ENCODE data around the gene BCDIN3D.

DNA sequence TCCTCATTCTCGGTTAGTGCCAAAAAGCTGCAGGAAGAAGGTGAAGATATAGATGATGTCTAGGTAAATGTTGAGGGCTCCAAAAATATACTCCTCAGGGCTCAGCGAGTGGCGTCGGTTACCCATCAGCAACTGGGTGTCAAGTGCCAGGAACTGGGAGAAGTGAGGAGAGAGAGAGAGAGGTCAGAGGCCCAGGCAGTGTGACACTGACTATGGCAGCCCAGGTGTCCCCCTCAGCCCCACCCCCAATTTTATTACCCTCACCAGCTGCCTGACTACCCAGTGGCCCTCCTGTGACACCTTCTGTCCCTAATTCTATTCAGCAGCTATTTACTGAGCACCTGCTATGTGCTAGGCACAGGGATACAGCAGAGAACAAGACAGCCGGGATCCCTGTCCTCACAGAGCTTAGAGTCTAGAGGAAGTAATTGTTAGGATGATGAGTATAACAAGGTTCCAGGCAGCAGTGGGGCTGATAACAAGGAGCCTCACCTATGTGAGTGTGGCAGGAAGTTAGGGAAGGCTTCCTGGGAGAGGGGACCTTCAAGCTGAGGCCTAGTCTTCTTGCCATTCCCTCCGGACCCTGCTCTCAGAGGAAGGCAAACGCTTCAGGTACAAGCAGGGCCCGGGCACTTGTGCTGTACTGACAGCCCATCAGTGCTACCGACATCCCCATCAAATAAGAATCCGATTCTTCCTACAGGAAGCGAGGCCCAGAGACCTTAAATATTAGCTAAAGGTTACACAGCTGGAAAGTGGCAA is 27.8 kb upstream of the BCDIN3D start:
- TF ChIP-seq, protein P1, sequence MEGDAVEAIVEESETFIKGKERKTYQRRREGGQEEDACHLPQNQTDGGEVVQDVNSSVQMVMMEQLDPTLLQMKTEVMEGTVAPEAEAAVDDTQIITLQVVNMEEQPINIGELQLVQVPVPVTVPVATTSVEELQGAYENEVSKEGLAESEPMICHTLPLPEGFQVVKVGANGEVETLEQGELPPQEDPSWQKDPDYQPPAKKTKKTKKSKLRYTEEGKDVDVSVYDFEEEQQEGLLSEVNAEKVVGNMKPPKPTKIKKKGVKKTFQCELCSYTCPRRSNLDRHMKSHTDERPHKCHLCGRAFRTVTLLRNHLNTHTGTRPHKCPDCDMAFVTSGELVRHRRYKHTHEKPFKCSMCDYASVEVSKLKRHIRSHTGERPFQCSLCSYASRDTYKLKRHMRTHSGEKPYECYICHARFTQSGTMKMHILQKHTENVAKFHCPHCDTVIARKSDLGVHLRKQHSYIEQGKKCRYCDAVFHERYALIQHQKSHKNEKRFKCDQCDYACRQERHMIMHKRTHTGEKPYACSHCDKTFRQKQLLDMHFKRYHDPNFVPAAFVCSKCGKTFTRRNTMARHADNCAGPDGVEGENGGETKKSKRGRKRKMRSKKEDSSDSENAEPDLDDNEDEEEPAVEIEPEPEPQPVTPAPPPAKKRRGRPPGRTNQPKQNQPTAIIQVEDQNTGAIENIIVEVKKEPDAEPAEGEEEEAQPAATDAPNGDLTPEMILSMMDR (IDR thresholded peaks at IDR 0.05), result no peak
- TF ChIP-seq POLR2A (IDR thresholded peaks at IDR 0.05), result no peak
- TF ChIP-seq EP300 (IDR thresholded peaks at IDR 0.05), result no peak
